ENCODE results near the gene BUD13. TPM values are rescaled to one million over a fixed set of nuclear protein-coding genes. Genes with fewer than 3 reads are reported as not detected.
A peak's percentile ranks its signal among the peaks of the same experiment; 100 is the strongest.

The BUD13 gene
- total and polyA plus RNA-seq, 2 of the 13 experiments (the other 11 are each of a cell fraction or from before 2014, with no cell fraction given): 13.3 to 25.9 TPM

DNA sequence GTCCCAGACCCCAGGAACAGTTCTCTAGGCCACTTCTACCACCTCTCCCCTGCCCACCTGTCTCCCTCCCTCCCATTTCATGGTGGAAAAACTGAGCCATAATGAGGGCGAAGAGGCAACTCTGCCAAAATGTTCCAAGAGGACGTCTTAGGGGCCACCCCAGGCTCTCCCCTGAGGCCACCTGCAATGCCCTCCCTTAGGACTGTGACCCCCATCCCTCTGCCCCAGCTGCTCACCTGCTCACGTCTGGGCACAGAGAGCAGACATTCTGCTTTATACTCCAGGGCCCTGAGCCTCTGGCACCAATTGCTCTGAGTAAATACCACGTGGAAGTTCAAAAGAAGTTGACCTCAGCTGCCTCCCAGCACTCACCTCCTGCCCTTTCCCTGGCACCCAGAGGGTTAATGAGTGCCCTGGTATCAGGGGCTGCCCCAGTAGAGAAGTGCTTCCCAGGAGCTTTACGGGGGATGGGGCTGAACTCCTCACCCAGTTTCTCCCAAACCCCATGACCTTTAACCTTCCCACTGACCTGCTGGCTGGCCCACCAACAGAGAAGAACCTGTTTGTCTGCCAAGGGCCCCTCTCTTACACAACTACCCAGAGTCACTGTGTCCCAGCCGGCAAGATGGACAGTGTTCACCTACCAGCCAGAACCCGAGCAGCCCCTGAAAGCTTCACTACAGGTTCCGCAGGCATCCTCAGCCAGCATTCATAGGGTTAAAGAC, 19.5 kb upstream of the BUD13 start (continued):
- peak; percentile 13; the same call in 1 of the 2 replicates for TF ChIP-seq KAT8 (CRISPR knock-in tag; IDR thresholded peaks at IDR 0.05)
- TF ChIP-seq FOXA3 (CRISPR knock-in tag; IDR thresholded peaks at IDR 0.05): peak; percentile 79
- TF ChIP-seq SALL1 (CRISPR knock-in tag; IDR thresholded peaks at IDR 0.05): peak; percentile 80
- no peak for TF ChIP-seq ZNF432 (CRISPR knock-in tag; IDR thresholded peaks at IDR 0.05; ENCODE audit: borderline replicate concordance)
- TF ChIP-seq ZNF747 (CRISPR knock-in tag; IDR thresholded peaks at IDR 0.05; ENCODE audit: borderline replicate concordance): peak; percentile 53
- peak; percentile 91 for TF ChIP-seq GATAD2A (CRISPR knock-in tag; IDR thresholded peaks at IDR 0.05)
- TF ChIP-seq HIC2 (CRISPR knock-in tag; IDR thresholded peaks at IDR 0.05; ENCODE audit: low read depth): peak; percentile 95
- TF ChIP-seq, protein P1, sequence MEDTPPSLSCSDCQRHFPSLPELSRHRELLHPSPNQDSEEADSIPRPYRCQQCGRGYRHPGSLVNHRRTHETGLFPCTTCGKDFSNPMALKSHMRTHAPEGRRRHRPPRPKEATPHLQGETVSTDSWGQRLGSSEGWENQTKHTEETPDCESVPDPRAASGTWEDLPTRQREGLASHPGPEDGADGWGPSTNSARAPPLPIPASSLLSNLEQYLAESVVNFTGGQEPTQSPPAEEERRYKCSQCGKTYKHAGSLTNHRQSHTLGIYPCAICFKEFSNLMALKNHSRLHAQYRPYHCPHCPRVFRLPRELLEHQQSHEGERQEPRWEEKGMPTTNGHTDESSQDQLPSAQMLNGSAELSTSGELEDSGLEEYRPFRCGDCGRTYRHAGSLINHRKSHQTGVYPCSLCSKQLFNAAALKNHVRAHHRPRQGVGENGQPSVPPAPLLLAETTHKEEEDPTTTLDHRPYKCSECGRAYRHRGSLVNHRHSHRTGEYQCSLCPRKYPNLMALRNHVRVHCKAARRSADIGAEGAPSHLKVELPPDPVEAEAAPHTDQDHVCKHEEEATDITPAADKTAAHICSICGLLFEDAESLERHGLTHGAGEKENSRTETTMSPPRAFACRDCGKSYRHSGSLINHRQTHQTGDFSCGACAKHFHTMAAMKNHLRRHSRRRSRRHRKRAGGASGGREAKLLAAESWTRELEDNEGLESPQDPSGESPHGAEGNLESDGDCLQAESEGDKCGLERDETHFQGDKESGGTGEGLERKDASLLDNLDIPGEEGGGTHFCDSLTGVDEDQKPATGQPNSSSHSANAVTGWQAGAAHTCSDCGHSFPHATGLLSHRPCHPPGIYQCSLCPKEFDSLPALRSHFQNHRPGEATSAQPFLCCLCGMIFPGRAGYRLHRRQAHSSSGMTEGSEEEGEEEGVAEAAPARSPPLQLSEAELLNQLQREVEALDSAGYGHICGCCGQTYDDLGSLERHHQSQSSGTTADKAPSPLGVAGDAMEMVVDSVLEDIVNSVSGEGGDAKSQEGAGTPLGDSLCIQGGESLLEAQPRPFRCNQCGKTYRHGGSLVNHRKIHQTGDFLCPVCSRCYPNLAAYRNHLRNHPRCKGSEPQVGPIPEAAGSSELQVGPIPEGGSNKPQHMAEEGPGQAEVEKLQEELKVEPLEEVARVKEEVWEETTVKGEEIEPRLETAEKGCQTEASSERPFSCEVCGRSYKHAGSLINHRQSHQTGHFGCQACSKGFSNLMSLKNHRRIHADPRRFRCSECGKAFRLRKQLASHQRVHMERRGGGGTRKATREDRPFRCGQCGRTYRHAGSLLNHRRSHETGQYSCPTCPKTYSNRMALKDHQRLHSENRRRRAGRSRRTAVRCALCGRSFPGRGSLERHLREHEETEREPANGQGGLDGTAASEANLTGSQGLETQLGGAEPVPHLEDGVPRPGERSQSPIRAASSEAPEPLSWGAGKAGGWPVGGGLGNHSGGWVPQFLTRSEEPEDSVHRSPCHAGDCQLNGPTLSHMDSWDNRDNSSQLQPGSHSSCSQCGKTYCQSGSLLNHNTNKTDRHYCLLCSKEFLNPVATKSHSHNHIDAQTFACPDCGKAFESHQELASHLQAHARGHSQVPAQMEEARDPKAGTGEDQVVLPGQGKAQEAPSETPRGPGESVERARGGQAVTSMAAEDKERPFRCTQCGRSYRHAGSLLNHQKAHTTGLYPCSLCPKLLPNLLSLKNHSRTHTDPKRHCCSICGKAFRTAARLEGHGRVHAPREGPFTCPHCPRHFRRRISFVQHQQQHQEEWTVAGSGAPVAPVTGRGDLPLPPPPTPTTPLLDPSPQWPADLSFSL (CRISPR knock-in tag; IDR thresholded peaks at IDR 0.05): no peak
- no peak for TF ChIP-seq SOX13 (IDR thresholded peaks at IDR 0.05)
- TF ChIP-seq SOX13 (CRISPR knock-in tag; conservative IDR thresholded peaks at IDR 0.05 in 1 of 2, IDR thresholded peaks at IDR 0.05 in 1 of 2): peak in 1 of 2 experiments; percentile 68; a peak in 1 of 4 replicates
- peak; percentile 79; the same call in 1 of the 2 replicates for TF ChIP-seq ZKSCAN5 (CRISPR knock-in tag; IDR thresholded peaks at IDR 0.05)
- peak; percentile 30; the same call in 1 of the 2 replicates for TF ChIP-seq HOXA5 (CRISPR knock-in tag; IDR thresholded peaks at IDR 0.05)
- no peak; the same call in 1 of the 2 replicates for TF ChIP-seq MEF2D (CRISPR knock-in tag; IDR thresholded peaks at IDR 0.05)
- peak; percentile 98 for TF ChIP-seq ZNF652 (CRISPR knock-in tag; IDR thresholded peaks at IDR 0.05; ENCODE audit: borderline replicate concordance, low read depth)
- no peak for TF ChIP-seq ZNF792 (CRISPR knock-in tag; IDR thresholded peaks at IDR 0.05)
- peak; percentile 92 for TF ChIP-seq RARA (CRISPR knock-in tag; IDR thresholded peaks at IDR 0.05)
- peak; percentile 42; the same call in 1 of the 2 replicates for TF ChIP-seq CEBPG (CRISPR knock-in tag; IDR thresholded peaks at IDR 0.05)
- TF ChIP-seq POLR2AphosphoS5 (IDR thresholded peaks at IDR 0.05; ENCODE audit: low read depth, low read length): peak; percentile 83
- no peak for TF ChIP-seq TEAD2 (CRISPR knock-in tag; IDR thresholded peaks at IDR 0.05)
- peak; percentile 31 for TF ChIP-seq ZNF883 (CRISPR knock-in tag; IDR thresholded peaks at IDR 0.05; ENCODE audit: not compliant biosample characterization)
- TF ChIP-seq ZNF253 (CRISPR knock-in tag; IDR thresholded peaks at IDR 0.05; ENCODE audit: borderline replicate concordance): 0 out of 2 replicates have a peak, but pooled peaks have one; percentile 39
- TF ChIP-seq ZNF17 (CRISPR knock-in tag; IDR thresholded peaks at IDR 0.05): no peak
- no peak for TF ChIP-seq ELK4 (CRISPR knock-in tag; IDR thresholded peaks at IDR 0.05; ENCODE audit: borderline replicate concordance)

All from HepG2 (cell line).